Activated T-cell treated with anti-CD3 and anti-CD28 coated beads, Interleukin-2, amount 50 U/mL, for 24 hours (primary cell): Measurements from ENCODE around the gene SENP7.
"Not testable (repeated sequence)": the region's sequence is repeated elsewhere in the genome, so short reads cannot be mapped to it uniquely, and the experiment has no call there.

Experiments
- DNase-seq: peaks from one replicate; pipeline ENCODE4 v3.0.0-alpha.2; 2020
- H3K27ac Mint-ChIP-seq: 2 replicates; pipeline ENCODE4 v1.8.0; 2020; ENCODE audit warnings: mild to moderate bottlenecking, mixed read lengths
- H3K27me3 Mint-ChIP-seq: 2 replicates; pipeline ENCODE4 v1.8.0; 2020; ENCODE audit warnings: mixed read lengths
- H3K36me3 Mint-ChIP-seq: 2 replicates; pipeline ENCODE4 v1.8.0; 2020; ENCODE audit warnings: low read depth, mixed read lengths
- H3K4me1 Mint-ChIP-seq: 2 replicates; pipeline ENCODE4 v1.8.0; 2020; ENCODE audit warnings: low read depth, mixed read lengths
- H3K4me3 Mint-ChIP-seq: 2 replicates; pipeline ENCODE4 v1.8.0; 2020; ENCODE audit warnings: mild to moderate bottlenecking, moderate library complexity, mixed read lengths
- H3K9me3 Mint-ChIP-seq: 2 replicates; pipeline ENCODE4 v1.8.0; 2020; ENCODE audit warnings: mixed read lengths

Gene SENP7

GRCh38 chr3:101377209-101377608 lies 135.8 kb downstream of the SENP7 start:
- Mint-ChIP-seq H3K27ac (no peak overlapping the region), H3K4me3 (no peak overlapping the region), H3K4me1 (peaks cover 67% of the 10 kb centered on the region), H3K9me3 (no peaks in the 10 kb centered on the region), H3K36me3 (peaks cover 11% of the 10 kb centered on the region), H3K27me3 (no peaks in the 10 kb centered on the region)
- DNase-seq: no peak

DNA sequence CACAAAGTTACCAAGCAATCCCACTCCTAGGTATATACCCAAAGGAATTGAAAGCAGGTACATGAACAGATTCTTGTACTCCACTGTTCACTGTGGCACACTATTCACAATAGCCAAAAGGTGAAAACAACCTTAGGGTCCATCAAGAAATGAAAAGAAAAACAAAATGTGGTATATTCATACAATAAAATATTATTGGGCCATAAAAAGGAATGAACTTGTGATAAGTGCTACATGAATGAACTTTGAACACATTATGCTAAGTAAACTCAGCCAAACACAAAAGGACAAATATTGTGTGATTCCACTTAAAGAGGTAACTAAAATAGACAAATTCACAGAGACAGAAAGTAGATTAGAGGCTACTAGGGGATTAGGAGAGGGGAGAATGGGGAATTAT lies 137.4 kb downstream of the SENP7 start:
- no peak for DNase-seq
- peaks cover 55% of the 10 kb centered on the region for H3K4me1 Mint-ChIP-seq
- no peaks in the 10 kb centered on the region for H3K9me3 Mint-ChIP-seq
- H3K27me3 Mint-ChIP-seq: no peaks in the 10 kb centered on the region
- H3K4me3 Mint-ChIP-seq: no peak overlapping the region
- H3K36me3 Mint-ChIP-seq: peaks cover 16% of the 10 kb centered on the region
- H3K27ac Mint-ChIP-seq: no peak overlapping the region

- peaks cover 67% of the 10 kb centered on the region for H3K36me3 Mint-ChIP-seq
- no peak overlapping the region for H3K4me3 Mint-ChIP-seq
- H3K4me1 Mint-ChIP-seq: no peaks in the 10 kb centered on the region
- no peak for DNase-seq
- no peak overlapping the region for H3K27ac Mint-ChIP-seq
- H3K27me3 Mint-ChIP-seq: no peaks in the 10 kb centered on the region
- peaks cover 6% of the 10 kb centered on the region for H3K9me3 Mint-ChIP-seq
Observed at GRCh38 chr3:101362406-101362805, 150.6 kb downstream of the SENP7 start.

GRCh38 chr3:101351829-101352228 lies 161.2 kb downstream of the SENP7 start:
- no peak overlapping the region for H3K4me3 Mint-ChIP-seq
- no peak for DNase-seq
- no peaks in the 10 kb centered on the region for H3K9me3 Mint-ChIP-seq
- H3K27me3 Mint-ChIP-seq: no peaks in the 10 kb centered on the region
- H3K27ac Mint-ChIP-seq: no peak overlapping the region
- peaks cover 36% of the 10 kb centered on the region for H3K36me3 Mint-ChIP-seq
- H3K4me1 Mint-ChIP-seq: peaks cover 3% of the 10 kb centered on the region

DNA sequence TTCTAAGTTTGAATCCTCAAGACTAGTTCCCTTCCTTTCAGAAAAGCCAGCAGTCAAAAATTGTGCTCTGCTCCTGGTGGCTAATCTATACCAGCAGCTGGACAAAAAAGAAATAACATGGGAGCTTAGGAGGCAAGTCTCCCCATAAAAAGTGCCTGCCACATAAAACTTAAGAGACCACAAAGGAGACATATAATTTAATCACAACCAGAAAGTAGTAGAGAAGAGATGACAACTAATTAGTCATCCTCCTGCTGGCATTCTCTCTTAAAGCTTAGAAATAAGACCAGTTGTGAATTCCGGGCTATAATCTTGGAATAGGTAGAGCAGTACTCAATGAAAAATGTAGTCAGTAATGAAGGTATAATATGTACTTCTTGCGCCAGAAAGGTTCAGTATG lies 172.4 kb downstream of the SENP7 start:
- H3K36me3 Mint-ChIP-seq: peaks cover 73% of the 10 kb centered on the region
- no peak overlapping the region for H3K4me3 Mint-ChIP-seq
- H3K27me3 Mint-ChIP-seq: no peaks in the 10 kb centered on the region
- no peaks in the 10 kb centered on the region for H3K9me3 Mint-ChIP-seq
- no peak overlapping the region for H3K27ac Mint-ChIP-seq
- DNase-seq: no peak
- no peaks in the 10 kb centered on the region for H3K4me1 Mint-ChIP-seq

- no peaks in the 10 kb centered on the region for H3K9me3 Mint-ChIP-seq
- H3K27me3 Mint-ChIP-seq: no peaks in the 10 kb centered on the region
- no peak overlapping the region for H3K4me3 Mint-ChIP-seq
- H3K27ac Mint-ChIP-seq: no peak overlapping the region
- H3K36me3 Mint-ChIP-seq: peaks cover 56% of the 10 kb centered on the region
- no peak for DNase-seq
- H3K4me1 Mint-ChIP-seq: no peaks in the 10 kb centered on the region
Observed at GRCh38 chr3:101333883-101334282, 179.1 kb downstream of the SENP7 start.

DNA sequence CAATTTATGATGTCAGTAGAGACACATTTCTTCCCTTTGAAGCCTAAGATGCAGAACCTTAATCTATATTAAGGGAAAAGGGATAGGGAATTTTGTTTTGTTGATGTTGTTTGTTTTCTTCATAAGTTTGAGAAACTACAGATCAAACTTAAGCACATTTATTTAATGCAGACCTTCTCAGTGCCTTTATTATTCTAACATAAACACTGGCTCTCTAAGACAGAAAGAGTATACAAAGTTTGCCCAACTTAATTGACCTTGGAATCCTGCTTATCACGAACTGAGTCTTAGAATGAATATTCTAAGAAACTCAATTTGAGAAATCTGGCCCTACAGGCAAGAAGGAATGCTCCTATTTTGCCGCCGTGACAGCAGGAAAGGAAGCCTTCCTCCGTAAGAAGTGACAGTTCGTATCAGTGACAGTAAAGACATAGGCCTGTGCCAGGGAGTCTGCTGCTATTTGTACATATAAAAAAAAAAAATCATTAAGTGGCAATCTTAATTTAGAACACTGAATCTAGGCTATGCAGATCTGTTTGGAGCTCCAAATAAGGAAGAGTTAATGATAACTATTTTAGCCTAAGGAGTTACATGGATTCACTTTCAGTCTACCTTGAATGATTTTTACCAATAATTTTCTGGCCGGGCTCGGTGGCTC lies 183.9 kb downstream of the SENP7 start:
- no peaks in the 10 kb centered on the region for H3K9me3 Mint-ChIP-seq
- peaks cover 4% of the 10 kb centered on the region for H3K4me1 Mint-ChIP-seq
- no peaks in the 10 kb centered on the region for H3K27me3 Mint-ChIP-seq
- peaks cover 49% of the 10 kb centered on the region for H3K36me3 Mint-ChIP-seq
- no peak overlapping the region for H3K27ac Mint-ChIP-seq
- DNase-seq: no peak
- no peak overlapping the region for H3K4me3 Mint-ChIP-seq

- Mint-ChIP-seq H3K27ac (no peak overlapping the region), H3K36me3 (peaks cover 36% of the 10 kb centered on the region), H3K9me3 (no peaks in the 10 kb centered on the region), H3K27me3 (no peaks in the 10 kb centered on the region), H3K4me3 (no peak overlapping the region), H3K4me1 (peaks cover 4% of the 10 kb centered on the region)
- no peak for DNase-seq
Observed at GRCh38 chr3:101325393-101326134, 187.4 kb downstream of the SENP7 start.

- H3K4me1 Mint-ChIP-seq: no peaks in the 10 kb centered on the region
- H3K27me3 Mint-ChIP-seq: no peaks in the 10 kb centered on the region
- DNase-seq: no peak
- H3K27ac Mint-ChIP-seq: no peak within 1 kb of the TSS
- H3K36me3 Mint-ChIP-seq: peaks cover 2% of the 10 kb centered on the region
- H3K4me3 Mint-ChIP-seq: no peak within 1 kb of the TSS
- no peaks in the 10 kb centered on the region for H3K9me3 Mint-ChIP-seq
Observed at GRCh38 chr3:101320475-101320874, 192.5 kb downstream of the SENP7 start, which contains the start of gene IMPG2. IMPG2 (minus strand) TSS chr3:101320575; CDS start chr3:101320372, 203 bp downstream.

GRCh38 chr3:101319531-101319930 lies 193.5 kb downstream of the SENP7 start:
- Mint-ChIP-seq H3K4me3 (no peak overlapping the region), H3K27me3 (no peaks in the 10 kb centered on the region), H3K36me3 (no peaks in the 10 kb centered on the region), H3K27ac (no peak overlapping the region), H3K9me3 (no peaks in the 10 kb centered on the region), H3K4me1 (no peaks in the 10 kb centered on the region)
- no peak for DNase-seq

- H3K9me3 Mint-ChIP-seq: peaks cover 21% of the 10 kb centered on the region
- no peak overlapping the region for H3K4me3 Mint-ChIP-seq
- no peaks in the 10 kb centered on the region for H3K27me3 Mint-ChIP-seq
- H3K27ac Mint-ChIP-seq: no peak overlapping the region
- no peaks in the 10 kb centered on the region for H3K4me1 Mint-ChIP-seq
- H3K36me3 Mint-ChIP-seq: peaks cover 35% of the 10 kb centered on the region
- no peak for DNase-seq
Observed at GRCh38 chr3:101312545-101312944, 200.5 kb downstream of the SENP7 start.

DNA sequence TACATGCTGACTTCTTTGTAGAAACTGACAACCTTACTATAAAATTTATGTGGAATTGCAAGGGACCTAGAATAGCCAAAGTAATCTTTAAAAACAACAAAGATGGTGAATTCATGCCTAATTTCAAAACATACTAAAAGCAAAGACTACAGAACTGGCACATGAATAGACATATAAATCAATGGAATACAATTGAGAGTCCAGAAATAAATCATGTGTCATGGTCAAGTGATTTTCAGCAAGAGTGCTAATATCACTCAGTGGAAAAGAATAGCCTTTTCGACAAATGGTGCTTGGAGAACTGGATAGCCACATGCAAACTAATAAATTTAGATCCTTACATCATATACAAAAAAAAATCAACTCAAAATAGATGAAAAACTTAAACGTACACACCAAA lies 201.3 kb downstream of the SENP7 start:
- H3K36me3 Mint-ChIP-seq: peaks cover 39% of the 10 kb centered on the region
- H3K9me3 Mint-ChIP-seq: peaks cover 25% of the 10 kb centered on the region
- H3K4me3 Mint-ChIP-seq: no peak overlapping the region
- no peak overlapping the region for H3K27ac Mint-ChIP-seq
- DNase-seq: no peak
- H3K27me3 Mint-ChIP-seq: no peaks in the 10 kb centered on the region
- no peaks in the 10 kb centered on the region for H3K4me1 Mint-ChIP-seq

DNA sequence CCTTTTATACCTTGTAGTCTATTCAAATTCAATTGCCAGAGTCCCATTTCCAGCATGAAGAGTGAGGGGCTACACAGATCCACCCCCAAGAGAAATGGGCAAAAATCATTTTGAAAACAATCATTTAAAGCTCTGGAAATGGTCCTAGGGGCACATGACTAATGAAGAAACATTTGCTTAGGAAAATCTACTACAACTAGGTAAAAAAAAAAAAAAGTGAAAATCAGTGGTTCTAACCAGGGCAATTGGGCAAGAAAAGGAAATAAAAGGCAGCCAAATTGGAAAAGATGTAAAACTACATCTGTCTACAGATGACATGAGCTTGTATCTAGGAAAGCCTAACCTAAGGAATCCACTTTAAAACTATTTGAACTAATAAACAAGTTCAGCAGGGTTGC lies 202.0 kb downstream of the SENP7 start:
- Mint-ChIP-seq H3K4me1 (no peaks in the 10 kb centered on the region), H3K36me3 (peaks cover 44% of the 10 kb centered on the region), H3K27me3 (no peaks in the 10 kb centered on the region), H3K4me3 (no peak overlapping the region), H3K27ac (no peak overlapping the region), H3K9me3 (peaks cover 30% of the 10 kb centered on the region)
- no peak for DNase-seq

DNA sequence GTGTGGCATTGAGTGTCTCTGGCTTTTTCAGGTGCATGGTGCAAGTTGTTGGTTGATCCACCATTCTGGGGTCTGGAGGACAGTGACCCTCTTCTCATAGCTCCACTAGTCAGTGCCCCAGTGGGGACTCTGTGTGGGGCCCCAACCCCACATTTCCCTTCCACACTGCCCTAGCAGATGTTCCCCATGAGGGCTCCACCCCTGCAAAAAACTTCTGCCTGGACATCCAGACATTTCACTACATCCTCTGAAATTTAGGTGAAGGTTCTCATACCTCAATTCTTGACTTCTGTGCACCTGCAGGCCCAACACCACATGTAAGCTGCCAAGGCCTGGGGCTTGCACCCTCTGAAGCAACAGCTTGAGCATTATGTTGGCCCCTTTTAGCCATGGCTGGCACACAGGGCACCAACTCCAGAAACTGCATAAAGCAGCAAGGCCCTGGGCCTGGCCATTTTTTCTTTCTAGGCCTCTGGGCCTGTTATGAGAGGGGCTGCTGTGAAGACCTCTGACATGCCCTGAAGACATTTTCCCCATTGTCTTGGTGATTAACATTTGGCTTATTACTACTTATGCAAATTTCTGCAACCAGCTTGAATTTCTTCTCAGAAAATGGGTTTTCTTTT lies 204.8 kb downstream of the SENP7 start:
- peaks cover 30% of the 10 kb centered on the region for H3K9me3 Mint-ChIP-seq
- peaks cover 44% of the 10 kb centered on the region for H3K36me3 Mint-ChIP-seq
- not testable (repeated sequence) for H3K27me3 Mint-ChIP-seq, H3K4me1 Mint-ChIP-seq, H3K27ac Mint-ChIP-seq, DNase-seq, H3K4me3 Mint-ChIP-seq

DNA sequence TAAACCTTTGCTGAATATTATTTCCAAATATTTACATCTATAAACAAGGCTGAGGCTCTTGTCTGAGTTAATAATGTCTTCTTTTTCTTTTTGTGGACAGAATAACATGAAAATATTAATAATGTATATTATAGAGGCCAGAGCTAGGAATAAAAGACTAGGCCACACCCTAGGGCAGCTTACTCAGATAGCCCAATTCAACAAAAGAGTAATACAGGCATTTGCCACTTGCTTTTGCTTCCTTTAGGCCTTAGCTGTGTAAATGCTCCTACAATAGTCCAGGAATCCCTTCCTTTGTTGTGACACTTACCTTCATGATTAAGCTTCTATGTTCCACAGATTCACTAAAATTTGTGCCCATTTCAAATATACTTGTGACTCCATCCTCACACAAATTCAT lies 209.2 kb downstream of the SENP7 start:
- peaks cover 28% of the 10 kb centered on the region for H3K9me3 Mint-ChIP-seq
- no peak for DNase-seq
- no peaks in the 10 kb centered on the region for H3K27me3 Mint-ChIP-seq
- peaks cover 24% of the 10 kb centered on the region for H3K36me3 Mint-ChIP-seq
- H3K27ac Mint-ChIP-seq: no peak overlapping the region
- H3K4me3 Mint-ChIP-seq: no peak overlapping the region
- H3K4me1 Mint-ChIP-seq: no peaks in the 10 kb centered on the region
